ENCODE results near the gene SV2C.

DNA sequence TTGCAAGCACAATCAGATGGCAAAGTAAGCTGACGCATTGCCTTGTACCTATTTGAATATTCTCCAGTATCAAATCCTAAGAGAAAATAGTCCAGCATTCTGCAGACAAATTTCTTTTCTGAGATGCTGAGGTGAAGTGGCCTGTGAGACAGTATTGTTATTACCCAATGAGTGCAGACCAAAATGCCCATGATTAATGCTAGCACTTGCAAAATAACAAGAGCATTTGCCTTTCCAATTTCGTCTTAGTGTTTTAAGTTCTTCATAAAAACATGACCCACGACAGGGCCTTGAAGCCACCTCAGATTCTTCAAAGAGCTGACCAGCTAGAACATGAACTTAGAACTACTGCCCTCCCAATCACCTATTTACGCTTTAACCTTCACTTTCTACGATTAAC lies 317.3 kb downstream of the SV2C start:
- TF ChIP-seq POLR2AphosphoS5 (IDR thresholded peaks at IDR 0.05) (no peak), POLR2A (IDR thresholded peaks at IDR 0.05) (no peak), EP300 (IDR thresholded peaks at IDR 0.05; ENCODE audit: low read depth) (no peak)
- TF ChIP-seq, protein P1, sequence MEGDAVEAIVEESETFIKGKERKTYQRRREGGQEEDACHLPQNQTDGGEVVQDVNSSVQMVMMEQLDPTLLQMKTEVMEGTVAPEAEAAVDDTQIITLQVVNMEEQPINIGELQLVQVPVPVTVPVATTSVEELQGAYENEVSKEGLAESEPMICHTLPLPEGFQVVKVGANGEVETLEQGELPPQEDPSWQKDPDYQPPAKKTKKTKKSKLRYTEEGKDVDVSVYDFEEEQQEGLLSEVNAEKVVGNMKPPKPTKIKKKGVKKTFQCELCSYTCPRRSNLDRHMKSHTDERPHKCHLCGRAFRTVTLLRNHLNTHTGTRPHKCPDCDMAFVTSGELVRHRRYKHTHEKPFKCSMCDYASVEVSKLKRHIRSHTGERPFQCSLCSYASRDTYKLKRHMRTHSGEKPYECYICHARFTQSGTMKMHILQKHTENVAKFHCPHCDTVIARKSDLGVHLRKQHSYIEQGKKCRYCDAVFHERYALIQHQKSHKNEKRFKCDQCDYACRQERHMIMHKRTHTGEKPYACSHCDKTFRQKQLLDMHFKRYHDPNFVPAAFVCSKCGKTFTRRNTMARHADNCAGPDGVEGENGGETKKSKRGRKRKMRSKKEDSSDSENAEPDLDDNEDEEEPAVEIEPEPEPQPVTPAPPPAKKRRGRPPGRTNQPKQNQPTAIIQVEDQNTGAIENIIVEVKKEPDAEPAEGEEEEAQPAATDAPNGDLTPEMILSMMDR (IDR thresholded peaks at IDR 0.05) = no peak
